HepG2 (cell line): ENCODE measurements around the gene STXBP2. TPM values are rescaled to one million over a fixed set of nuclear protein-coding genes. Genes with fewer than 3 reads are reported as not detected.

Source experiments
- ARHGAP35 ChIP-seq: sonication (generic); formaldehyde crosslinking; IDR thresholded peaks from 2 replicates; pipeline ENCODE4 v1.9.0; 2022; ENCODE audit warnings: mild to moderate bottlenecking, inconsistent platforms, moderate library complexity, missing genetic modification reagents, borderline replicate concordance
- ATF7-NPFF ChIP-seq: sonication (generic); formaldehyde crosslinking; IDR thresholded peaks from 2 replicates; pipeline ENCODE4 v1.8.1; 2023; ENCODE audit warnings: mild to moderate bottlenecking, low read depth, missing genetic modification reagents, moderate library complexity
- CHD2 ChIP-seq: IDR thresholded peaks from 2 replicates; pipeline ENCODE4 v1.6.1; 2011; ENCODE audit warnings: low read depth, low read length, improper control_type of control experiment
- EHMT2 ChIP-seq: fragments of 200-600 bp; sonication (generic); IDR thresholded peaks from 2 replicates; pipeline ENCODE4 v1.7.0; 2017; ENCODE audit warnings: antibody characterized with exemption, low read depth, low read length, borderline replicate concordance
- FOXC1 ChIP-seq: sonication (generic); formaldehyde crosslinking; IDR thresholded peaks from 2 replicates; pipeline ENCODE4 v1.8.0; 2022; ENCODE audit warnings: mild to moderate bottlenecking, missing genetic modification reagents, borderline replicate concordance
- HNRNPH1 ChIP-seq: fragments of 200-400 bp; formaldehyde crosslinking; optimal IDR thresholded peaks from 2 replicates; pipeline ENCODE3; 2017; ENCODE audit warnings: mild to moderate bottlenecking, low read depth, low read length
- HOXA7 ChIP-seq: sonication (generic); formaldehyde crosslinking; IDR thresholded peaks from 2 replicates; pipeline ENCODE4 v1.8.1; 2022; ENCODE audit warnings: mild to moderate bottlenecking, missing genetic modification reagents, moderate library complexity
- KAT2B ChIP-seq: fragments of 150-350 bp; IDR thresholded peaks from 2 replicates; pipeline ENCODE4 v1.6.1; 2014; ENCODE audit warnings: low read depth, low read length, borderline replicate concordance
- KDM2A ChIP-seq: sonication (generic); formaldehyde crosslinking; IDR thresholded peaks from 2 replicates; pipeline ENCODE4 v1.4.0; 2020; ENCODE audit warnings: low read depth, missing genetic modification reagents, borderline replicate concordance
- MTA1 ChIP-seq: sonication (generic); formaldehyde crosslinking; IDR thresholded peaks from 2 replicates; pipeline ENCODE4 v1.4.0; 2020; ENCODE audit warnings: missing genetic modification reagents, mild to moderate bottlenecking, borderline replicate concordance
- MTF2 ChIP-seq: sonication (generic); formaldehyde crosslinking; IDR thresholded peaks from 2 replicates; pipeline ENCODE4 v1.5.0; 2020; ENCODE audit warnings: missing genetic modification reagents, borderline replicate concordance
- NFRKB ChIP-seq: fragments of 450-650 bp; IDR thresholded peaks from 2 replicates; pipeline ENCODE4 v1.6.1; 2017
- PCBP1 ChIP-seq: fragments of 200-400 bp; formaldehyde crosslinking; IDR thresholded peaks from 2 replicates; pipeline ENCODE4 v1.6.1; 2017; ENCODE audit warnings: mild to moderate bottlenecking, low read depth, low read length, borderline replicate concordance
- SIX1 ChIP-seq: sonication (generic); formaldehyde crosslinking; IDR thresholded peaks from 2 replicates; pipeline ENCODE4 v1.4.0; 2020; ENCODE audit warnings: missing genetic modification reagents, borderline replicate concordance
- TP53 ChIP-seq: sonication (generic); formaldehyde crosslinking; conservative IDR thresholded peaks from 2 replicates; pipeline ENCODE4 v1.4.0; 2020; ENCODE audit warnings: missing genetic modification reagents
- ZNF205 ChIP-seq: IDR thresholded peaks from 2 replicates; pipeline ENCODE4 v1.6.1; 2018; ENCODE audit warnings: missing biosample characterization, missing genetic modification reagents
- ZNF24 ChIP-seq: fragments of 450-650 bp; IDR thresholded peaks from 2 replicates; pipeline ENCODE4 v1.6.1; 2017; ENCODE audit warnings: antibody characterized with exemption, mild to moderate bottlenecking
- ZNF350 ChIP-seq: sonication (generic); formaldehyde crosslinking; IDR thresholded peaks from 2 replicates; pipeline ENCODE4 v1.4.0; 2020; ENCODE audit warnings: mild to moderate bottlenecking, low read depth, missing genetic modification reagents, borderline replicate concordance
- ZNF788 ChIP-seq: sonication (generic); formaldehyde crosslinking; IDR thresholded peaks from 2 replicates; pipeline ENCODE4 v1.5.0; 2020; ENCODE audit warnings: mild to moderate bottlenecking, missing genetic modification reagents, borderline replicate concordance
- polyA plus RNA-seq, 8 experiments: library from polyadenylated mRNA; depleted of rRNA in 3 of 8; stranded (reverse) in 7 of 8; unstranded in 1 of 8; fragments of >200 nt; fragmentation: Illumina TruSeq in 4 of 8; extraction: Trizol in 4 of 8; gene quantifications; 2 replicates each; pipeline versions ENCODE4 v1.2.1 to v1.2.3, GENCODE V29; 2011 to 2016; ENCODE audit warnings: low read depth in 4 of 8, missing spikeins in 1 of 8, mixed read lengths in 1 of 8; ENCODE audit not compliant: insufficient read depth in 1 of 8
- total RNA-seq, 5 experiments: library from RNA; depleted of rRNA; stranded (reverse); fragments of >200 nt; fragmentation: Illumina TruSeq; extraction: Trizol; gene quantifications; 2 replicates each; pipeline ENCODE4 v1.2.3, GENCODE V29; 2016; ENCODE audit warnings: low read depth in 1 of 5
- TF ChIP-seq, protein P1 (sequence below): sonication (generic); formaldehyde crosslinking; conservative IDR thresholded peaks from 2 replicates; pipeline ENCODE4 v1.4.0; 2020; ENCODE audit warnings: missing genetic modification reagents
- TF ChIP-seq, protein P2 (sequence below): sonication (generic); formaldehyde crosslinking; IDR thresholded peaks from 2 replicates; pipeline ENCODE4 v1.4.0; 2020; ENCODE audit warnings: missing genetic modification reagents
- TF ChIP-seq, protein P3 (sequence below): IDR thresholded peaks from 2 replicates; pipeline ENCODE4 v1.6.1; 2018; ENCODE audit warnings: missing genetic modification reagents, mild to moderate bottlenecking, missing compliant biosample characterization

STXBP2 gene
- total and polyA plus RNA-seq, 2 of the 13 experiments (the other 11 are each of a cell fraction or from before 2014, with no cell fraction given): 22.8 to 40.1 TPM

DNA sequence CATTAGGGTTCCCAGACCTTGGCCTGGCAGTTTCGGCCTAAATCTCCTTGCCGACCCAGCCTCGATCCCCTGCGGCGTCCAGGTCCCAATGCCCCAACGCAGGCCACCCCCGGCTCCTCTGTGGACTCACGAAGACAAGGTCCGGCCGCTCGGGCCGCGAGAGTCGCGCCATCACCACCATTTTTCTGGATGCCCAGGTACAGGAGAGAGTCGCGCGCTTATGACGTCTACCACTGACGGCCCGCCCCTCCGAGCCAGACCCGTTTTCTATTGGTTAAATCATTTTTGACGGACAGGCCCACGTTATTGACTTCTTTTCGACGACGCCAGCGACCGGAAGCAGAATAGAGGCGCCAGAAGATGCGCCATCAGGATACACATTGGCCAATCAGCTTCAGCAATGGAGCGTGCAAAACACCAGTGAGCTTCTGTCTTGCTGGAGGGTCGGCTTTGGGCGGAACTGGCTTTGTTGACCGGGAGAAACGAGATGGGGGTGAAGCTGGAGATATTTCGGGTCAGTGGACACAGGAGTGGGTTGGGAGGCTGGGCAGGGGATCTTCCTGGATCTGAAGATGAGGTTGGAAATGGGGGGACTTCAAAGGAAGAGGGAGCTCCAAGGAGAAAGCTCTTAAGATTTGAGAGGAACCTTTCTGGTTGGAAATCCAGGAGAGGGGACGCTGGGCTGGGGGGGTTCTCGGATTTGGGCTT is 7.4 kb upstream of the STXBP2 start, which contains the start of the genes PET100 and XAB2 (continued):
- TF ChIP-seq, protein P1, sequence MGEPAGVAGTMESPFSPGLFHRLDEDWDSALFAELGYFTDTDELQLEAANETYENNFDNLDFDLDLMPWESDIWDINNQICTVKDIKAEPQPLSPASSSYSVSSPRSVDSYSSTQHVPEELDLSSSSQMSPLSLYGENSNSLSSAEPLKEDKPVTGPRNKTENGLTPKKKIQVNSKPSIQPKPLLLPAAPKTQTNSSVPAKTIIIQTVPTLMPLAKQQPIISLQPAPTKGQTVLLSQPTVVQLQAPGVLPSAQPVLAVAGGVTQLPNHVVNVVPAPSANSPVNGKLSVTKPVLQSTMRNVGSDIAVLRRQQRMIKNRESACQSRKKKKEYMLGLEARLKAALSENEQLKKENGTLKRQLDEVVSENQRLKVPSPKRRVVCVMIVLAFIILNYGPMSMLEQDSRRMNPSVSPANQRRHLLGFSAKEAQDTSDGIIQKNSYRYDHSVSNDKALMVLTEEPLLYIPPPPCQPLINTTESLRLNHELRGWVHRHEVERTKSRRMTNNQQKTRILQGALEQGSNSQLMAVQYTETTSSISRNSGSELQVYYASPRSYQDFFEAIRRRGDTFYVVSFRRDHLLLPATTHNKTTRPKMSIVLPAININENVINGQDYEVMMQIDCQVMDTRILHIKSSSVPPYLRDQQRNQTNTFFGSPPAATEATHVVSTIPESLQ: no peak
- TF ChIP-seq ZNF350 (CRISPR knock-in tag) (peak; percentile 32; the same call in 1 of the 2 replicates), MTA1 (CRISPR knock-in tag) (no peak), ATF7-NPFF (CRISPR knock-in tag) (no peak), SIX1 (CRISPR knock-in tag) (0 out of 2 replicates have a peak, but pooled peaks have one; percentile 16), TP53 (CRISPR knock-in tag) (peak; percentile 63; the same call in 1 of the 2 replicates), HNRNPH1 (no peak), KAT2B (no peak), FOXC1 (CRISPR knock-in tag) (0 out of 2 replicates have a peak, but pooled peaks have one; percentile 19), ARHGAP35 (CRISPR knock-in tag) (no peak), ZNF788 (peak; percentile 67; the same call in 1 of the 2 replicates), EHMT2 (no peak), MTF2 (CRISPR knock-in tag) (no peak), ZNF205 (peak; percentile 29; the same call in 1 of the 2 replicates), CHD2 (no peak; the same call in 1 of the 2 replicates), NFRKB (no peak), HOXA7 (CRISPR knock-in tag) (no peak), ZNF24 (no peak), PCBP1 (peak; percentile 71; the same call in 1 of the 2 replicates), KDM2A (peak; percentile 47; the same call in 1 of the 2 replicates)
- TF ChIP-seq, protein P2, sequence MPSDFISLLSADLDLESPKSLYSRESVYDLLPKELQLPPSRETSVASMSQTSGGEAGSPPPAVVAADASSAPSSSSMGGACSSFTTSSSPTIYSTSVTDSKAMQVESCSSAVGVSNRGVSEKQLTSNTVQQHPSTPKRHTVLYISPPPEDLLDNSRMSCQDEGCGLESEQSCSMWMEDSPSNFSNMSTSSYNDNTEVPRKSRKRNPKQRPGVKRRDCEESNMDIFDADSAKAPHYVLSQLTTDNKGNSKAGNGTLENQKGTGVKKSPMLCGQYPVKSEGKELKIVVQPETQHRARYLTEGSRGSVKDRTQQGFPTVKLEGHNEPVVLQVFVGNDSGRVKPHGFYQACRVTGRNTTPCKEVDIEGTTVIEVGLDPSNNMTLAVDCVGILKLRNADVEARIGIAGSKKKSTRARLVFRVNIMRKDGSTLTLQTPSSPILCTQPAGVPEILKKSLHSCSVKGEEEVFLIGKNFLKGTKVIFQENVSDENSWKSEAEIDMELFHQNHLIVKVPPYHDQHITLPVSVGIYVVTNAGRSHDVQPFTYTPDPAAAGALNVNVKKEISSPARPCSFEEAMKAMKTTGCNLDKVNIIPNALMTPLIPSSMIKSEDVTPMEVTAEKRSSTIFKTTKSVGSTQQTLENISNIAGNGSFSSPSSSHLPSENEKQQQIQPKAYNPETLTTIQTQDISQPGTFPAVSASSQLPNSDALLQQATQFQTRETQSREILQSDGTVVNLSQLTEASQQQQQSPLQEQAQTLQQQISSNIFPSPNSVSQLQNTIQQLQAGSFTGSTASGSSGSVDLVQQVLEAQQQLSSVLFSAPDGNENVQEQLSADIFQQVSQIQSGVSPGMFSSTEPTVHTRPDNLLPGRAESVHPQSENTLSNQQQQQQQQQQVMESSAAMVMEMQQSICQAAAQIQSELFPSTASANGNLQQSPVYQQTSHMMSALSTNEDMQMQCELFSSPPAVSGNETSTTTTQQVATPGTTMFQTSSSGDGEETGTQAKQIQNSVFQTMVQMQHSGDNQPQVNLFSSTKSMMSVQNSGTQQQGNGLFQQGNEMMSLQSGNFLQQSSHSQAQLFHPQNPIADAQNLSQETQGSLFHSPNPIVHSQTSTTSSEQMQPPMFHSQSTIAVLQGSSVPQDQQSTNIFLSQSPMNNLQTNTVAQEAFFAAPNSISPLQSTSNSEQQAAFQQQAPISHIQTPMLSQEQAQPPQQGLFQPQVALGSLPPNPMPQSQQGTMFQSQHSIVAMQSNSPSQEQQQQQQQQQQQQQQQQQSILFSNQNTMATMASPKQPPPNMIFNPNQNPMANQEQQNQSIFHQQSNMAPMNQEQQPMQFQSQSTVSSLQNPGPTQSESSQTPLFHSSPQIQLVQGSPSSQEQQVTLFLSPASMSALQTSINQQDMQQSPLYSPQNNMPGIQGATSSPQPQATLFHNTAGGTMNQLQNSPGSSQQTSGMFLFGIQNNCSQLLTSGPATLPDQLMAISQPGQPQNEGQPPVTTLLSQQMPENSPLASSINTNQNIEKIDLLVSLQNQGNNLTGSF (CRISPR knock-in tag): no peak
- TF ChIP-seq, protein P3, sequence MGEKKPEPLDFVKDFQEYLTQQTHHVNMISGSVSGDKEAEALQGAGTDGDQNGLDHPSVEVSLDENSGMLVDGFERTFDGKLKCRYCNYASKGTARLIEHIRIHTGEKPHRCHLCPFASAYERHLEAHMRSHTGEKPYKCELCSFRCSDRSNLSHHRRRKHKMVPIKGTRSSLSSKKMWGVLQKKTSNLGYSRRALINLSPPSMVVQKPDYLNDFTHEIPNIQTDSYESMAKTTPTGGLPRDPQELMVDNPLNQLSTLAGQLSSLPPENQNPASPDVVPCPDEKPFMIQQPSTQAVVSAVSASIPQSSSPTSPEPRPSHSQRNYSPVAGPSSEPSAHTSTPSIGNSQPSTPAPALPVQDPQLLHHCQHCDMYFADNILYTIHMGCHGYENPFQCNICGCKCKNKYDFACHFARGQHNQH (CRISPR knock-in tag): peak; percentile 45; the same call in 1 of the 2 replicates
